Measurements from ENCODE around the gene LRBA.
"Not testable (repeated sequence)": the region's sequence is repeated elsewhere in the genome, so short reads cannot be mapped to it uniquely, and the experiment has no call there.

LRBA gene

GRCh38 chr4:151014521-151015458 lies at the start of gene LRBA:
LRBA (minus strand) TSS chr4:151015284; CDS start chr4:151014642, 642 bp downstream.
- peak; percentile 59 for DNase-seq (ENCODE audit: low read depth, low spot score)

- not testable (repeated sequence) for DNase-seq (ENCODE audit: low read depth, low spot score)
Measured at GRCh38 chr4:151063143-151063542, 48.1 kb upstream of the LRBA start.

GRCh38 chr4:151055539-151055938 lies 40.5 kb upstream of the LRBA start:
- DNase-seq (ENCODE audit: low read depth, low spot score) = no peak

GRCh38 chr4:151052785-151053184 lies 37.7 kb upstream of the LRBA start:
- DNase-seq (ENCODE audit: low read depth, low spot score) = no peak

- no peak for DNase-seq (ENCODE audit: low read depth, low spot score)
Measured at GRCh38 chr4:151049430-151049884, 34.4 kb upstream of the LRBA start.

- DNase-seq (ENCODE audit: low read depth, low spot score) = no peak
Measured at GRCh38 chr4:151048913-151049312, 33.8 kb upstream of the LRBA start.

- no peak for DNase-seq (ENCODE audit: low read depth, low spot score)
Measured at GRCh38 chr4:151046609-151047008, 31.5 kb upstream of the LRBA start.

- DNase-seq (ENCODE audit: low read depth, low spot score) = no peak
Measured at GRCh38 chr4:151045907-151046306, 30.8 kb upstream of the LRBA start.

- DNase-seq (ENCODE audit: low read depth, low spot score) = no peak
Measured at GRCh38 chr4:151043803-151044515, 28.9 kb upstream of the LRBA start.

GRCh38 chr4:151039733-151040132 lies 24.6 kb upstream of the LRBA start:
- DNase-seq (ENCODE audit: low read depth, low spot score) = no peak

GRCh38 chr4:151038452-151039157 lies 23.5 kb upstream of the LRBA start:
- no peak for DNase-seq (ENCODE audit: low read depth, low spot score)

GRCh38 chr4:151035911-151036310 lies 20.8 kb upstream of the LRBA start:
- no peak for DNase-seq (ENCODE audit: low read depth, low spot score)

GRCh38 chr4:151035328-151035727 lies 20.2 kb upstream of the LRBA start:
- no peak for DNase-seq (ENCODE audit: low read depth, low spot score)

GRCh38 chr4:151034829-151035228 lies 19.7 kb upstream of the LRBA start:
- no peak for DNase-seq (ENCODE audit: low read depth, low spot score)

GRCh38 chr4:151031831-151032605 lies 16.9 kb upstream of the LRBA start:
- no peak for DNase-seq (ENCODE audit: low read depth, low spot score)

GRCh38 chr4:151029537-151029936 lies 14.5 kb upstream of the LRBA start:
- no peak for DNase-seq (ENCODE audit: low read depth, low spot score)

- not testable (repeated sequence) for DNase-seq (ENCODE audit: low read depth, low spot score)
Measured at GRCh38 chr4:151029006-151029405, 13.9 kb upstream of the LRBA start.

GRCh38 chr4:151025759-151026158 lies 10.7 kb upstream of the LRBA start:
- no peak for DNase-seq (ENCODE audit: low read depth, low spot score)

- DNase-seq (ENCODE audit: low read depth, low spot score) = no peak
Measured at GRCh38 chr4:151022586-151022985, 7.5 kb upstream of the LRBA start.

GRCh38 chr4:151021637-151022334 lies 6.7 kb upstream of the LRBA start:
- no peak for DNase-seq (ENCODE audit: low read depth, low spot score)

All from activated naive CD8-positive, alpha-beta T cell treated with anti-CD3 and anti-CD28 coated beads, Interleukin-2, amount 50 U/mL, for 16 hours (primary cell).